SK-N-SH treated with all-trans-retinoic acid at 6 μM for 48 hours (cell line): Measurements from ENCODE around the gene TNFAIP8.

Experiments
- ATAC-seq: fragments of 200-7000 bp; cut with Tn5 transposase; 3 replicates; pipeline ENCODE4 v1.9.1; 2020; ENCODE audit warnings: mild to moderate bottlenecking, moderate library complexity
- ARNTL ChIP-seq: fragments of 450-650 bp; formaldehyde crosslinking; IDR thresholded peaks from 2 replicates; pipeline ENCODE4 v1.5.0; 2020; ENCODE audit warnings: low read depth, mild to moderate bottlenecking, moderate library complexity, borderline replicate concordance
- BACH2 ChIP-seq: fragments of 250-450 bp; sonication (Bioruptor Pico); IDR thresholded peaks from 2 replicates; pipeline ENCODE4 v1.9.0; 2021; ENCODE audit warnings: mild to moderate bottlenecking, borderline replicate concordance
- CSDC2 ChIP-seq: fragments of 250-450 bp; sonication (Bioruptor Pico); IDR thresholded peaks from 2 replicates; pipeline ENCODE4 v1.5.0; 2020; ENCODE audit warnings: mild to moderate bottlenecking, moderate library complexity
- CSRNP3 ChIP-seq: fragments of 250-450 bp; sonication (Bioruptor Pico); IDR thresholded peaks from 2 replicates; pipeline ENCODE4 v1.5.1; 2021; ENCODE audit warnings: mild to moderate bottlenecking, moderate library complexity
- ESRRG ChIP-seq: fragments of 250-450 bp; sonication (Bioruptor Pico); IDR thresholded peaks from 2 replicates; pipeline ENCODE4 v1.6.1; 2021; ENCODE audit warnings: mild to moderate bottlenecking
- GLIS3 ChIP-seq: fragments of 250-450 bp; sonication (Bioruptor Pico); IDR thresholded peaks from 2 replicates; pipeline ENCODE4 v1.5.0; 2020; ENCODE audit warnings: mild to moderate bottlenecking, moderate library complexity
- ISL1 ChIP-seq: fragments of 250-450 bp; sonication (Bioruptor Pico); IDR thresholded peaks from 2 replicates; pipeline ENCODE4 v2.1.2; 2022; ENCODE audit warnings: mild to moderate bottlenecking, moderate library complexity
- OSR1 ChIP-seq: fragments of 250-450 bp; sonication (Bioruptor Pico); IDR thresholded peaks from 2 replicates; pipeline ENCODE4 v1.8.0; 2022; ENCODE audit warnings: moderate library complexity, mild to moderate bottlenecking, inconsistent platforms
- PATZ1 ChIP-seq: fragments of 250-450 bp; sonication (Bioruptor Pico); IDR thresholded peaks from 2 replicates; pipeline ENCODE4 v1.8.0; 2020; ENCODE audit warnings: mild to moderate bottlenecking, moderate library complexity, borderline replicate concordance
- PPARA ChIP-seq: fragments of 250-450 bp; sonication (Bioruptor Pico); IDR thresholded peaks from 2 replicates; pipeline ENCODE4 v1.5.0; 2020; ENCODE audit warnings: mild to moderate bottlenecking, borderline replicate concordance
- RARB ChIP-seq: fragments of 250-450 bp; sonication (Bioruptor Pico); IDR thresholded peaks from 2 replicates; pipeline ENCODE4 v1.8.0; 2021; ENCODE audit warnings: mild to moderate bottlenecking, moderate library complexity
- SNAI2 ChIP-seq: fragments of 250-450 bp; sonication (Bioruptor Pico); IDR thresholded peaks from 2 replicates; pipeline ENCODE4 v1.5.0; 2020; ENCODE audit warnings: mild to moderate bottlenecking, moderate library complexity
- TCF4 ChIP-seq: fragments of 250-450 bp; sonication (Bioruptor Pico); IDR thresholded peaks from 2 replicates; pipeline ENCODE4 v1.8.0; 2021; ENCODE audit warnings: mild to moderate bottlenecking, moderate library complexity, borderline replicate concordance
- TOX ChIP-seq: fragments of 250-450 bp; sonication (Bioruptor Pico); IDR thresholded peaks from 2 replicates; pipeline ENCODE4 v1.8.0; 2021; ENCODE audit warnings: mild to moderate bottlenecking, moderate library complexity, borderline replicate concordance
- ZC3H10 ChIP-seq: fragments of 250-450 bp; sonication (Bioruptor Pico); IDR thresholded peaks from 2 replicates; pipeline ENCODE4 v1.5.1; 2021; ENCODE audit warnings: mild to moderate bottlenecking, moderate library complexity
- ZFP3 ChIP-seq: fragments of 250-450 bp; sonication (Bioruptor Pico); IDR thresholded peaks from 2 replicates; pipeline ENCODE4 v1.5.0; 2020; ENCODE audit warnings: mild to moderate bottlenecking, moderate library complexity
- ZFP30 ChIP-seq: fragments of 450-650 bp; formaldehyde crosslinking; IDR thresholded peaks from 2 replicates; pipeline ENCODE4 v1.5.0; 2022; ENCODE audit warnings: mild to moderate bottlenecking, moderate library complexity
- ZNF565 ChIP-seq: fragments of 450-650 bp; formaldehyde crosslinking; conservative IDR thresholded peaks from 2 replicates; pipeline ENCODE4 v1.5.0; 2020; ENCODE audit warnings: low read depth, mild to moderate bottlenecking, moderate library complexity
- ZNF8 ChIP-seq: fragments of 450-650 bp; formaldehyde crosslinking; IDR thresholded peaks from 2 replicates; pipeline ENCODE4 v1.5.0; 2020; ENCODE audit warnings: mild to moderate bottlenecking, moderate library complexity
- TF ChIP-seq, protein P1 (sequence below): fragments of 250-450 bp; sonication (Bioruptor Pico); IDR thresholded peaks from 2 replicates; pipeline ENCODE4 v1.8.0; 2021; ENCODE audit warnings: low read depth, mild to moderate bottlenecking, moderate library complexity, borderline replicate concordance
- TF ChIP-seq, protein P2 (sequence below): fragments of 250-450 bp; sonication (Bioruptor Pico); IDR thresholded peaks from 2 replicates; pipeline ENCODE4 v1.5.1; 2020; ENCODE audit warnings: low read depth, mild to moderate bottlenecking, moderate library complexity
- TF ChIP-seq, protein P3 (sequence below): fragments of 250-450 bp; sonication (Bioruptor Pico); IDR thresholded peaks from 2 replicates; pipeline ENCODE4 v1.5.0; 2020; ENCODE audit warnings: mild to moderate bottlenecking, moderate library complexity

TNFAIP8 gene

GRCh38 chr5:119311688-119312087, 44.1 kb upstream of the TNFAIP8 start:
- TF ChIP-seq SNAI2 (CRISPR knock-in tag) (no peak), ESRRG (CRISPR knock-in tag) (no peak), RARB (CRISPR knock-in tag) (no peak), TOX (CRISPR knock-in tag) (no peak)
- TF ChIP-seq, protein P1, sequence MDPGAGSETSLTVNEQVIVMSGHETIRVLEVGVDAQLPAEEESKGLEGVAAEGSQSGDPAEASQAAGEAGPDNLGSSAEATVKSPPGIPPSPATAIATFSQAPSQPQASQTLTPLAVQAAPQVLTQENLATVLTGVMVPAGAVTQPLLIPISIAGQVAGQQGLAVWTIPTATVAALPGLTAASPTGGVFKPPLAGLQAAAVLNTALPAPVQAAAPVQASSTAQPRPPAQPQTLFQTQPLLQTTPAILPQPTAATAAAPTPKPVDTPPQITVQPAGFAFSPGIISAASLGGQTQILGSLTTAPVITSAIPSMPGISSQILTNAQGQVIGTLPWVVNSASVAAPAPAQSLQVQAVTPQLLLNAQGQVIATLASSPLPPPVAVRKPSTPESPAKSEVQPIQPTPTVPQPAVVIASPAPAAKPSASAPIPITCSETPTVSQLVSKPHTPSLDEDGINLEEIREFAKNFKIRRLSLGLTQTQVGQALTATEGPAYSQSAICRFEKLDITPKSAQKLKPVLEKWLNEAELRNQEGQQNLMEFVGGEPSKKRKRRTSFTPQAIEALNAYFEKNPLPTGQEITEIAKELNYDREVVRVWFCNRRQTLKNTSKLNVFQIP (CRISPR knock-in tag) = no peak
- TF ChIP-seq, all 23 proteins: peak for 0
- ATAC-seq = no peak

DNA sequence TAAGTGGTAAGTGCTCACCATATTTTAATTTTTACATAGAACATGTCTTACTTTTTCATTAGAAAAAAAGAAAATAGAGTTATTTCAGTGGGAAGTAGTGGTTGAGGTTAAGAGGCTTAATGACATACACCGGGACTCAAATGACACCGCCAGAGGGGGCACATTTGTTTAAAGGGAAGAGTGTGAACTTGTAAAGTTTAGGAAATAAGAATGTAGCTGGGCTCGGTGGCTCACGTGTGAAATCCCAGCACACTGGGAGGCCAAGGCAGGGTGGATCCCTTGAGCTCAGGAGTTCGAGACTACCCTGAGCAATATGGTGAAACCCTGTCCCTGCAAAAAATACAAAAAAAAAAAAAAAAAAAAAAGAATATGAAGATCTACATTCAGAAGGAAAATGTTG, 43.4 kb upstream of the TNFAIP8 start:
- no peak for ATAC-seq
- no peak for TF ChIP-seq ZNF8 (CRISPR knock-in tag)
- no peak for TF ChIP-seq ISL1 (CRISPR knock-in tag)
- no peak for TF ChIP-seq OSR1 (CRISPR knock-in tag)
- TF ChIP-seq PPARA (CRISPR knock-in tag) = no peak
- TF ChIP-seq BACH2 = no peak
- TF ChIP-seq CSRNP3 (CRISPR knock-in tag) = no peak
- no peak for TF ChIP-seq TCF4 (CRISPR knock-in tag)
- no peak for TF ChIP-seq TOX (CRISPR knock-in tag)
- TF ChIP-seq RARB (CRISPR knock-in tag) = no peak
- TF ChIP-seq GLIS3 = no peak
- TF ChIP-seq, protein P1 (CRISPR knock-in tag) = no peak
- no peak for TF ChIP-seq CSDC2 (CRISPR knock-in tag)
- no peak for TF ChIP-seq ZNF565 (CRISPR knock-in tag)
- no peak for TF ChIP-seq PATZ1
- TF ChIP-seq, protein P2, sequence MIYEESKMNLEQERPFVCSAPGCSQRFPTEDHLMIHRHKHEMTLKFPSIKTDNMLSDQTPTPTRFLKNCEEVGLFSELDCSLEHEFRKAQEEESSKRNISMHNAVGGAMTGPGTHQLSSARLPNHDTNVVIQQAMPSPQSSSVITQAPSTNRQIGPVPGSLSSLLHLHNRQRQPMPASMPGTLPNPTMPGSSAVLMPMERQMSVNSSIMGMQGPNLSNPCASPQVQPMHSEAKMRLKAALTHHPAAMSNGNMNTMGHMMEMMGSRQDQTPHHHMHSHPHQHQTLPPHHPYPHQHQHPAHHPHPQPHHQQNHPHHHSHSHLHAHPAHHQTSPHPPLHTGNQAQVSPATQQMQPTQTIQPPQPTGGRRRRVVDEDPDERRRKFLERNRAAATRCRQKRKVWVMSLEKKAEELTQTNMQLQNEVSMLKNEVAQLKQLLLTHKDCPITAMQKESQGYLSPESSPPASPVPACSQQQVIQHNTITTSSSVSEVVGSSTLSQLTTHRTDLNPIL (CRISPR knock-in tag) = no peak
- no peak for TF ChIP-seq ZC3H10
- TF ChIP-seq ZFP30 = no peak
- TF ChIP-seq, protein P3, sequence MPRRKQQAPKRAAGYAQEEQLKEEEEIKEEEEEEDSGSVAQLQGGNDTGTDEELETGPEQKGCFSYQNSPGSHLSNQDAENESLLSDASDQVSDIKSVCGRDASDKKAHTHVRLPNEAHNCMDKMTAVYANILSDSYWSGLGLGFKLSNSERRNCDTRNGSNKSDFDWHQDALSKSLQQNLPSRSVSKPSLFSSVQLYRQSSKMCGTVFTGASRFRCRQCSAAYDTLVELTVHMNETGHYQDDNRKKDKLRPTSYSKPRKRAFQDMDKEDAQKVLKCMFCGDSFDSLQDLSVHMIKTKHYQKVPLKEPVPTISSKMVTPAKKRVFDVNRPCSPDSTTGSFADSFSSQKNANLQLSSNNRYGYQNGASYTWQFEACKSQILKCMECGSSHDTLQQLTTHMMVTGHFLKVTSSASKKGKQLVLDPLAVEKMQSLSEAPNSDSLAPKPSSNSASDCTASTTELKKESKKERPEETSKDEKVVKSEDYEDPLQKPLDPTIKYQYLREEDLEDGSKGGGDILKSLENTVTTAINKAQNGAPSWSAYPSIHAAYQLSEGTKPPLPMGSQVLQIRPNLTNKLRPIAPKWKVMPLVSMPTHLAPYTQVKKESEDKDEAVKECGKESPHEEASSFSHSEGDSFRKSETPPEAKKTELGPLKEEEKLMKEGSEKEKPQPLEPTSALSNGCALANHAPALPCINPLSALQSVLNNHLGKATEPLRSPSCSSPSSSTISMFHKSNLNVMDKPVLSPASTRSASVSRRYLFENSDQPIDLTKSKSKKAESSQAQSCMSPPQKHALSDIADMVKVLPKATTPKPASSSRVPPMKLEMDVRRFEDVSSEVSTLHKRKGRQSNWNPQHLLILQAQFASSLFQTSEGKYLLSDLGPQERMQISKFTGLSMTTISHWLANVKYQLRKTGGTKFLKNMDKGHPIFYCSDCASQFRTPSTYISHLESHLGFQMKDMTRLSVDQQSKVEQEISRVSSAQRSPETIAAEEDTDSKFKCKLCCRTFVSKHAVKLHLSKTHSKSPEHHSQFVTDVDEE = no peak

GRCh38 chr5:119313197-119313596, 42.6 kb upstream of the TNFAIP8 start:
- no peak for ATAC-seq
- TF ChIP-seq, protein P1 (CRISPR knock-in tag) = no peak
- TF ChIP-seq ARNTL (CRISPR knock-in tag) (no peak), GLIS3 (no peak), TOX (CRISPR knock-in tag) (no peak), ZFP3 (CRISPR knock-in tag) (no peak), PPARA (CRISPR knock-in tag) (no peak)
- TF ChIP-seq, protein P2 (CRISPR knock-in tag) = no peak
